ENCODE measurements around the gene RPL29. TPM values are rescaled to one million over a fixed set of nuclear protein-coding genes. Genes with fewer than 3 reads are reported as not detected.
A peak's percentile ranks its signal among the peaks of the same experiment; 100 is the strongest.
"Not testable (repeated sequence)": the region's sequence is repeated elsewhere in the genome, so short reads cannot be mapped to it uniquely, and the experiment has no call there.

The RPL29 gene
- total RNA-seq, 6 donors from 2014 or later: 306 to 1,159 (median 770) TPM

GRCh38 chr3:51999846-52000245 is 4.2 kb upstream of the RPL29 start:
- no peak for ATAC-seq (ENCODE audit: low FRiP score in 2 of 2)
- Histone ChIP-seq H3K27ac (no peak overlapping the region), H3K36me3 (peaks cover 0 to 1% (median under 1%) of the 10 kb centered on the region in 4 donors), H3K9me3 (no peaks in the 10 kb centered on the region), H3K4me3 (no peak overlapping the region), H3K27me3 (no peaks in the 10 kb centered on the region), H3K4me1 (peaks cover 9 to 27% (median 14%) of the 10 kb centered on the region in 4 donors)
- no peak for DNase-seq
- 91 to 96% methylated on average over 2 of the region's 2 CpGs for WGBS, 2 donors
- no peak for TF ChIP-seq POLR2AphosphoS5 (IDR thresholded peaks at IDR 0.05)
- TF ChIP-seq CTCF (IDR thresholded peaks at IDR 0.05): no peak
- TF ChIP-seq POLR2A (IDR thresholded peaks at IDR 0.05): no peak
- TF ChIP-seq EP300 (IDR thresholded peaks at IDR 0.05): no peak

DNA sequence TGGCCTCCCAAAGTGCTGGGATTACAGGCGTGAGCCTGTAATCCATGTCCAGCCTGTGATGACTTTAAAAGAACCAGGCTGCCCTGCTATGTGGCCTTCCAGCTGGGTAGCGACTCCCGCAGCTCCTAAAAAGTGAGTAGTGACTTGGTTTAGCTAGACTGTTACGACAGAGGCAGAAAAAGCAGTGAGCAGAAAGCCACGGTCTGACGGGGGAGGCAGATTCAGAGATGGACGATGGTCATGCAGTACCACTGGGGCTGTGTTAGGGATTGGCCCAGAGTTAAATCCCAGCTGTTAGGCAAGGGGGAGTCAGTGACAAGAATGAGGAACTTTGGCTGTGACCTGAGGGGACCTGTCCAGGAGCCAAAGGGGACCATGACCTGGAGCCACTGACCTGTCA is 3.1 kb upstream of the RPL29 start:
- Histone ChIP-seq H3K4me1 (peaks cover 19 to 25% (median 21%) of the 10 kb centered on the region in 4 donors), H3K4me3 (no peak overlapping the region), H3K27me3 (no peaks in the 10 kb centered on the region), H3K27ac (no peak overlapping the region), H3K9me3 (no peaks in the 10 kb centered on the region), H3K36me3 (peaks cover 9 to 12% (median 10%) of the 10 kb centered on the region in 4 donors)
- DNase-seq: no peak
- TF ChIP-seq POLR2A (IDR thresholded peaks at IDR 0.05) (no peak), POLR2AphosphoS5 (IDR thresholded peaks at IDR 0.05) (no peak), EP300 (IDR thresholded peaks at IDR 0.05) (no peak), CTCF (IDR thresholded peaks at IDR 0.05) (no peak)
- 74 to 75% methylated on average over 4 to 7 of the region's 7 CpGs for whole genome bisulfite sequencing, 2 donors
- no peak for ATAC-seq (ENCODE audit: low FRiP score in 2 of 2)

DNA sequence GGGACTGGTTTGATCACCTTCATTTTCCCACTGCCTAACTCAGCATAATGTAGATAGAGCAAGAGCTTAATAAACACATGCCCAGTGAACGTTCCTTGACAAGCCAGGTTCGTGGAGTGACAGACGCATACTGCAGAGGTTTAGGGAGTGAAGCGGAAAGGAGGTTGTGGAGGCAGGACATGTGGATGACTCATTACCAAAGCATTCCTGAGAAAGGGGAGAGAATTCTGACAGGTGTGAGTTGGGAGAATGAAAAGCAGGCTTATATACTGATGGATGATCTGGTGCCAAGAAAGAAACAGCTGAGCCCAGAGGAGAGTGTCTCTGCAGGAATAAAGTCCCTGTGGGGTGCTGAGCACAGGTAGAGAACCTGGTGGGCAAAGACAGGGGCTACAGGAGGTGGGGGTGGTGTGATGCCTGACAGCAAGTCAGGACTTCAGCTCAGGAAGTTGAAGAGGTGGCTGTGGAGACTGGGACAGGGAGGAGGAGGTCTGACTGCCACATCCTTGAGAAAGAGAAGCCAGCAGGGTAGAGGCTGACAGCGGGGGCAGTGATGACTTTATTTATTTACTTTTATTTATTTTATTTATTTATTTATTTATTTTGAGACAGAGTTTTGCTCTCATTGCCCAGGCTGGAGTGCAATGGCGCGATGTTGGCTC is 2.4 kb upstream of the RPL29 start:
- no peaks in the 10 kb centered on the region for H3K27me3 ChIP-seq
- H3K4me3 ChIP-seq: no peak overlapping the region
- peaks cover 12 to 19% (median 16%) of the 10 kb centered on the region in 4 donors for H3K36me3 ChIP-seq
- no peak for TF ChIP-seq CTCF (IDR thresholded peaks at IDR 0.05)
- no peak for TF ChIP-seq POLR2A (IDR thresholded peaks at IDR 0.05)
- TF ChIP-seq POLR2AphosphoS5 (IDR thresholded peaks at IDR 0.05): no peak
- TF ChIP-seq EP300 (IDR thresholded peaks at IDR 0.05): no peak
- 62 to 65% methylated on average over 7 of the region's 7 CpGs for WGBS, 2 donors
- DNase-seq (no peak), ATAC-seq (ENCODE audit: low FRiP score in 2 of 2) (no peak)
- H3K9me3 ChIP-seq: no peaks in the 10 kb centered on the region
- no peak overlapping the region for H3K27ac ChIP-seq
- H3K4me1 ChIP-seq: peaks cover 19 to 32% (median 26%) of the 10 kb centered on the region in 4 donors

GRCh38 chr3:51997172-51997571 is 1.5 kb upstream of the RPL29 start:
- ATAC-seq (ENCODE audit: low FRiP score in 2 of 2) (no peak), DNase-seq (no peak)
- H3K27ac ChIP-seq: no peak overlapping the region
- WGBS, 2 donors: 57 to 67% methylated on average over 2 of the region's 2 CpGs
- no peak overlapping the region for H3K4me3 ChIP-seq
- H3K4me1 ChIP-seq: peaks cover 22 to 36% (median 26%) of the 10 kb centered on the region in 4 donors
- no peaks in the 10 kb centered on the region for H3K9me3 ChIP-seq
- TF ChIP-seq CTCF (IDR thresholded peaks at IDR 0.05) (no peak), POLR2AphosphoS5 (IDR thresholded peaks at IDR 0.05) (no peak), POLR2A (IDR thresholded peaks at IDR 0.05) (no peak), EP300 (IDR thresholded peaks at IDR 0.05) (no peak)
- H3K27me3 ChIP-seq: no peaks in the 10 kb centered on the region
- peaks cover 14 to 28% (median 20%) of the 10 kb centered on the region in 4 donors for H3K36me3 ChIP-seq

DNA sequence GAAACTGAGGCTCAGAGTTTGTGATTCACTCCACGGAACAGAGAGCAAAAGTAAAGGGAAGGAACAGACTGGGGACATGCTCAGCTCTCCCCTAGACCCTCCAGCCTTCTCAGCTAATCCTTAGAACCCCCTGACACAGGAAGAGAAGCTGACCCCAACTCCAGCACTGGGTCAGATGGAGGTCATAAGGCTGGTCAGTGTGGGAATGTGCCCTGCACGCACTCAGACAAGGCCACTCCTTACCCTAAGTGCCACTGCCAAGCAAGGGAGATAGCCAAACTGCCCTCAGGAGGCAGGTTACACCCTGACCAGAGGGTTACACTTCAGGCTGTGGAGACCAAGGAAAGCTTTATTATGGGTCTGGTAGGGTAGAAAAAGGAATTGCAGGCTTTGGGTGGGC is 1.2 kb downstream of the RPL29 start:
- WGBS, 2 donors: 72 to 78% methylated on average over 2 of the region's 2 CpGs
- peak overlapping the region in 2 of 4 donors; percentile 15 to 93 for H3K27ac ChIP-seq

GRCh38 chr3:51993657-51994056 is 2.0 kb downstream of the RPL29 start:
- ATAC-seq (ENCODE audit: low FRiP score in 2 of 2); H3K9me3 ChIP-seq; H3K27ac ChIP-seq; DNase-seq; H3K4me3 ChIP-seq; H3K27me3 ChIP-seq: not testable (repeated sequence)
- H3K36me3 ChIP-seq: peaks cover 14 to 41% (median 25%) of the 10 kb centered on the region in 4 donors
- peaks cover 17 to 27% (median 19%) of the 10 kb centered on the region in 4 donors for H3K4me1 ChIP-seq
- 91% methylated on average over 4 of the region's 13 CpGs; no CpG with 5 or more reads in 1 of the 2 donors for WGBS, 2 donors

More for the DNA sequence above, 1.2 kb downstream of the RPL29 start:
- peaks cover 17 to 27% (median 19%) of the 10 kb centered on the region in 4 donors for H3K4me1 ChIP-seq
- H3K36me3 ChIP-seq: peaks cover 14 to 41% (median 25%) of the 10 kb centered on the region in 4 donors
- TF ChIP-seq POLR2A (IDR thresholded peaks at IDR 0.05) (no peak), POLR2AphosphoS5 (IDR thresholded peaks at IDR 0.05) (no peak), CTCF (IDR thresholded peaks at IDR 0.05) (no peak), EP300 (IDR thresholded peaks at IDR 0.05) (no peak)
- H3K4me3 ChIP-seq: peak overlapping the region; percentile 62 to 86 (median 72)
- no peak for ATAC-seq (ENCODE audit: low FRiP score in 2 of 2)
- H3K9me3 ChIP-seq: no peaks in the 10 kb centered on the region
- H3K27me3 ChIP-seq: no peaks in the 10 kb centered on the region
- no peak for DNase-seq

Measured in upper lobe of left lung (tissue), 6 donors.